ENCODE results near the gene TIAM2.
"Not testable (repeated sequence)": the region's sequence is repeated elsewhere in the genome, so short reads cannot be mapped to it uniquely, and the experiment has no call there.

Gene TIAM2

DNA sequence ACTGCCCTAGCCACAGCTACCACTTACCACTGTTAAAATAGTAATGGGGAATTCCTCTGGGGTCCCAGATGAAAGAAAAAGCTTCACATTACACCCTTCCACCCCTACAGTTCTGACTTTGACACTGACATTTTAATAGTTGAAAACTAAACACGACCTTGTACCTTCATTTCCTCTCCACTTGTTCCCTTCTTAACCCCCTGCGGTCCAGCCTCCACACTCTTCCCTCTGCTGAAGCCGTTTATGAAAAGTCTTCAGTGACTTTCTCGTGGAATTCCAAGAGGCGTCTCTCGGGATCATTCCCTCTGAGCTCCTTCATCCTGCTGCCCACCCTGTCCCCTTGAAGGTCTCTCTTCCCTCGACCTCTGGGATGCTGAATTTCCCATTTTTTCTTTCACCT, 36.6 kb upstream of the TIAM2 start:
- DNase-seq (ENCODE audit: low read depth, low spot score), result no peak
- in situ Hi-C loops (cut with HindIII; ENCODE audit: low sequenced_read_pairs), result no loop called here
- H3K4me3 ChIP-seq (ENCODE audit: low read depth, low read length), result no peak overlapping the region
- TF ChIP-seq, protein P1, sequence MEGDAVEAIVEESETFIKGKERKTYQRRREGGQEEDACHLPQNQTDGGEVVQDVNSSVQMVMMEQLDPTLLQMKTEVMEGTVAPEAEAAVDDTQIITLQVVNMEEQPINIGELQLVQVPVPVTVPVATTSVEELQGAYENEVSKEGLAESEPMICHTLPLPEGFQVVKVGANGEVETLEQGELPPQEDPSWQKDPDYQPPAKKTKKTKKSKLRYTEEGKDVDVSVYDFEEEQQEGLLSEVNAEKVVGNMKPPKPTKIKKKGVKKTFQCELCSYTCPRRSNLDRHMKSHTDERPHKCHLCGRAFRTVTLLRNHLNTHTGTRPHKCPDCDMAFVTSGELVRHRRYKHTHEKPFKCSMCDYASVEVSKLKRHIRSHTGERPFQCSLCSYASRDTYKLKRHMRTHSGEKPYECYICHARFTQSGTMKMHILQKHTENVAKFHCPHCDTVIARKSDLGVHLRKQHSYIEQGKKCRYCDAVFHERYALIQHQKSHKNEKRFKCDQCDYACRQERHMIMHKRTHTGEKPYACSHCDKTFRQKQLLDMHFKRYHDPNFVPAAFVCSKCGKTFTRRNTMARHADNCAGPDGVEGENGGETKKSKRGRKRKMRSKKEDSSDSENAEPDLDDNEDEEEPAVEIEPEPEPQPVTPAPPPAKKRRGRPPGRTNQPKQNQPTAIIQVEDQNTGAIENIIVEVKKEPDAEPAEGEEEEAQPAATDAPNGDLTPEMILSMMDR (IDR thresholded peaks at IDR 0.05; ENCODE audit: low read depth, low read length), result no peak

DNA sequence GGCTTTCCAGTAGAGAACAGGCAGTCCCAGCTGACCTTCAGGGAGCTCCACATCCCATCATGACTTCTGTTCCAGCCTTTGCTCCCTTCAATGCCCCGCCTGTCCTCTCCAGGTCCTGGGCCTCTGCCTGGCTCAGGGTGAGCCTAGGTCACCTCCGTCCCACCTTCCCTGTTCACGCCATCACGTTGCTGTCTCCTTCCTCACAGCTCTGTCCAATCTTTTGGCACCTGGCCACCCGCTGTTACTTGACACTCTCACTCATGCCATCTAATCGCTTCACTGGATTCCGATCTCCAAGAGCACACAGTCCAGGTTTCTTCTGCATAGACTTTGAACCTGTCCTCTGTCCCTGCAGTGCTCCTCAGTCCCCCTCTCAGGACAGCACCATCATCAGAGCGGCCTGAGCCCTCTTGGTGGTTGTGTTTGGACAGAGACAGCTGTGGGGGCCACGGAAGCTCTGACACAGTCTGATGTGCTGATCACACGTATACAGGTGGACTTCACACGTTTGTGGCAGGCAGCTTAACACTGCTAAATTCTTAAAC, 34.7 kb upstream of the TIAM2 start:
- TF ChIP-seq, protein P1 (IDR thresholded peaks at IDR 0.05; ENCODE audit: low read depth, low read length), result no peak

DNA sequence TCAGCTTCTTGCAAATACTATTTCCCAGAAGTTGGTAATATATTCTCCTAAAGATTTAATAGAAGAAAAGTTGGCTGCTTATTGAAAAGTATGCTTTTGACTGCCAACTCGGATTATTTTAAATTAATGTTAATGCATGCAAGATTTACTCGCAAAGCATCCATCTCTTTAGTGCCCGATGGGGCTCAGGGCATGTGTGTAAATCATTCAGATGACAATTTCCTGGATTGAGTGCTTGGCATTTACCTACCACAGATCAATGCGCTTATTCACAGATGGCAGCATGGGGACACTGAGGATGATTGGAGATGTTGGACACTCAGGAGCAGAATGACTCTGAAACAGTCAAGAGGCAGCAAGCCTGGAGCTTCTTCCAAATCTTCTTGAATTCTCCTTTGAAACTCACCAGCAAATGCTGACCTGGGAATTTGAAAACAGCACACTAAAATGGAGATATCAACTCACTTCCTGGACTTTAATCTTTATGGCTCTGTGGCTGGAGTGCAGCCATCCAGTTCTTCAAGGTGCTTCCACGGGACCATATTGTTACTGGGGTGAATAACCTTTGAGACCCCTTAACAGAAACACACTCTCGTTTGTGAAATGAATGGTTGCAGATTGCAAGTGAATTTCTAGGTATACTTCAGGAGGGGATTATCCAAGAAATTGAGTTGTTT, 34.1 kb upstream of the TIAM2 start:
- in situ Hi-C loops (cut with HindIII; ENCODE audit: low sequenced_read_pairs), result no loop called here
- DNase-seq (ENCODE audit: low read depth, low spot score), result no peak
- no peak overlapping the region for H3K4me3 ChIP-seq (ENCODE audit: low read depth, low read length)
- TF ChIP-seq, protein P1 (IDR thresholded peaks at IDR 0.05; ENCODE audit: low read depth, low read length), result no peak

More for the DNA sequence above, 34.7 kb upstream of the TIAM2 start:
- in situ Hi-C loops (cut with HindIII; ENCODE audit: low sequenced_read_pairs), result no loop called here
- no peak for DNase-seq (ENCODE audit: low read depth, low spot score)
- no peak overlapping the region for H3K4me3 ChIP-seq (ENCODE audit: low read depth, low read length)

DNA sequence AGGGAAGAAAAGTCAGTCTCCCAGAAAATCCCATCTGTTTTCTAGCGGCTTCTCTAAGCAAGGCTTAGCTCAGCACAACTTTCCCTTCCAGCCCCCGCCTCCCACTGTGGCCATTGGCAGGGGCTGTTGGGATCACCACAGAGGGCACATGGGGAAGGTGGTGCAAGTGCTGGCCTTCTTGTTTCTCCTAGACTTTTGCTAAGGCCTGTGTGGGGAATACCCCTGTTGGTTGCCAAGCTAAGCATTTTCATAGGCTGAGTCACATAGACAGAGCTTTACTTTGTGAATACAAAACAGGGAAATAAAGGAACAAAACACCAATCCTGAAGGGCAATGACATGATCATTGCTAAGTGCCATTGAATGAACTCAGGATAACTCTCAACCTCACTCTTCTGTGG, 32.4 kb upstream of the TIAM2 start:
- peak; percentile 91 for DNase-seq (ENCODE audit: low read depth, low spot score)
- TF ChIP-seq, protein P1 (IDR thresholded peaks at IDR 0.05; ENCODE audit: low read depth, low read length), result no peak
- in situ Hi-C loops (cut with HindIII; ENCODE audit: low sequenced_read_pairs), result no loop called here

DNA sequence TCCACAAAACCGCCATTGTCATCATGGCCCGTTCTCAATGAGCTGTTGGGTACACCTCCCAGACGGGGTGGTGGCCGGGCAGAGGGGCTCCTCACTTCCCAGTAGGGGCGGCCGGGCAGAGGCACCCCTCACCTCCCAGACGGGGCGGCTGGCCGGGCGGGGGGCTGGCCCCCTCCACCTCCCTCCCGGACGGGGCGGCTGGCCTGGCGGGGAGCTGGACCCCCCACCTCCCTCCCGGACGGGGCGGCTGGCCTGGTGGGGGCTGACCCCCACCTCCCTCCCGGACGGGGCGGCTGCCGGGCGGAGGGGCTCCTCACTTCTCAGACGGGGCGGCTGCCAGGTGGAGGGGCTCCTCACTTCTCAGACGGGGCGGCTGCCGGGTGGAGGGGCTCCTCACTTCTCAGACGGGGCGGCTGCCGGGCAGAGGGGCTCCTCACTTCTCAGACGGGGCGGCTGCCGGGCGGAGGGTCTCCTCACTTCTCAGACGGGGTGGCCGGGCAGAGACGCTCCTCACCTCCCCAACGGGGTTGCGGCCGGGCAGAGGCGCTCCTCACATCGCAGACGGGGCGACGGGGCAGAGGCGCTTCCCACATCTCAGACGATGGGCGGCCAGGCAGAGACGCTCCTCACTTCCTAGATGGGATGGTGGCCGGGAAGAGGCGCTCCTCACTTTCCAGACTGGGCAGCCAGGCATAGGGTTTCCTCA, 28.9 kb upstream of the TIAM2 start:
- DNase-seq (ENCODE audit: low read depth, low spot score); H3K4me3 ChIP-seq (ENCODE audit: low read depth, low read length); in situ Hi-C loops (cut with HindIII; ENCODE audit: low sequenced_read_pairs): not testable (repeated sequence)

More for the DNA sequence above, 32.4 kb upstream of the TIAM2 start:
- H3K4me3 ChIP-seq (ENCODE audit: low read depth, low read length), result no peak overlapping the region

DNA sequence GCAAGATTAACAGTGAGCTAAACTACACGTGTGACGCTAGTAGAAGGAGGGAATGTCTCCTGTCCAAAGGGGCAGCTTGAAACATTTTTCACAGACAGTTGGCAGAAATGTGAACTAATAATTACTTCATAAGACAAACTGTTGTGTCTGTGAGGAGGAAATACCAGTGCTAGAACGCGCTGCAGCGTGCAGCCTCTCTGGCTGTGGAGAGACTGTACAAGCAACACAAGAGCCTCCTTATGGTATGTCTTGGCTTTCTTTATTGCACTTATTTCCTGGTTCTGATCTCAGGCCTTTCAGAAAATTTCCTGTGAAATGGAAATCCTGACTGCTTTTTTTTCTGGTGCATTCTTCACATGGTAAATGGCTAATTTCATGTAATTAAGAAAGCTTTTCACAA, 25.3 kb upstream of the TIAM2 start:
- TF ChIP-seq, protein P1 (IDR thresholded peaks at IDR 0.05; ENCODE audit: low read depth, low read length), result no peak
- in situ Hi-C loops (cut with HindIII; ENCODE audit: low sequenced_read_pairs), result no loop called here

More for the DNA sequence above, 25.3 kb upstream of the TIAM2 start:
- H3K4me3 ChIP-seq (ENCODE audit: low read depth, low read length), result no peak overlapping the region
- no peak for DNase-seq (ENCODE audit: low read depth, low spot score)
